Peyer's patch (tissue), 4 donors: ENCODE data around the gene ITGB2.

Source experiments
- POLR2A ChIP-seq, 2 donors: fragments of 450-650 bp; IDR thresholded peaks; one replicate each; pipeline ENCODE4 v1.5.1; 2017; ENCODE audit warnings: antibody characterized with exemption in 2 of 2, mild to moderate bottlenecking in 2 of 2, moderate library complexity in 2 of 2
- TF ChIP-seq, protein P1 (sequence below), 6 experiments: fragments of 450-650 bp in 4 of 6; fragments of 200-600 bp in 2 of 6; sonication (generic) in 1 of 6; IDR thresholded peaks; one replicate each; pipeline ENCODE4 v1.5.1; 2017 to 2019; ENCODE audit warnings: antibody characterized with exemption in 6 of 6, mild to moderate bottlenecking in 3 of 6, moderate library complexity in 1 of 6

DNA sequence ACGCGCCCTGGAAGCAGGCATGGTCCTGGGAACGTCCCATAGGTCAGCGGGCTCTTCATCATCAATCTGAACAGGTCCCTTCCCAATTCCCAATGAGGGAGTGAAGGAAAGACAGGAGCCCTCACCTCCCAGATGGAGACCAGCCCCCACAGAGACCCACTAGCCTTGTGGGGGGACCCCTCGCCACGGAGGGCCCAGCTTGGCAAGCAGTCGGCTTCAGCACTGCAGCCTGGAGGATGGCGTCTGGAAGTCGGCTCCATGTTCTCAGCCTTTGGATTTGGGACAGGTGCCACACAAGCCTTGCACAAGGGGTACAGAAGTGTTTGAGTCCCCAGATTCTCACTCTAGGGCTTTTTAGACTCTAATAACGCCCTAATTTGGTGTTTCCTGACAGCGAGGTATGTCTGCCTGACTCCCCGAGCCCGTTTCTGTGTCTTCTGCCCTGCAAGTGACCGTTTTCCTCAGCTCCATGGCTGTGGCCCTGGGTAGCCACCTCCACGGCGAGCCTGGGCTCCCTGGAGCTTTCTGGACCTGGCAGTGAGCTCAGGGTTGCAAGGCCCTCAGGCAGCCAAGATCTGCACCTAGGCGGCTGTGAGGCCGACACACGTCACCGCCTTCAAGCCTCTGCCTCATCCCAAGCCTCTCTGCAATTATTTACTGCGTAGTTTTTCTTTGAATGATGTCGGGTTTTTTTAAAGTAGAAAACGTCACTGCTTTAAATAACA lies 77.8 kb downstream of the ITGB2 start:
- TF ChIP-seq, protein P1, sequence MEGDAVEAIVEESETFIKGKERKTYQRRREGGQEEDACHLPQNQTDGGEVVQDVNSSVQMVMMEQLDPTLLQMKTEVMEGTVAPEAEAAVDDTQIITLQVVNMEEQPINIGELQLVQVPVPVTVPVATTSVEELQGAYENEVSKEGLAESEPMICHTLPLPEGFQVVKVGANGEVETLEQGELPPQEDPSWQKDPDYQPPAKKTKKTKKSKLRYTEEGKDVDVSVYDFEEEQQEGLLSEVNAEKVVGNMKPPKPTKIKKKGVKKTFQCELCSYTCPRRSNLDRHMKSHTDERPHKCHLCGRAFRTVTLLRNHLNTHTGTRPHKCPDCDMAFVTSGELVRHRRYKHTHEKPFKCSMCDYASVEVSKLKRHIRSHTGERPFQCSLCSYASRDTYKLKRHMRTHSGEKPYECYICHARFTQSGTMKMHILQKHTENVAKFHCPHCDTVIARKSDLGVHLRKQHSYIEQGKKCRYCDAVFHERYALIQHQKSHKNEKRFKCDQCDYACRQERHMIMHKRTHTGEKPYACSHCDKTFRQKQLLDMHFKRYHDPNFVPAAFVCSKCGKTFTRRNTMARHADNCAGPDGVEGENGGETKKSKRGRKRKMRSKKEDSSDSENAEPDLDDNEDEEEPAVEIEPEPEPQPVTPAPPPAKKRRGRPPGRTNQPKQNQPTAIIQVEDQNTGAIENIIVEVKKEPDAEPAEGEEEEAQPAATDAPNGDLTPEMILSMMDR (IDR thresholded peaks at IDR 0.05), result no peak
- TF ChIP-seq POLR2A (IDR thresholded peaks at IDR 0.05), result no peak
